Measurements from ENCODE around the gene TXNRD1.
"Not testable (repeated sequence)": the region's sequence is repeated elsewhere in the genome, so short reads cannot be mapped to it uniquely, and the experiment has no call there.

Gene TXNRD1

GRCh38 chr12:104237930-104238329 lies 22.4 kb downstream of the TXNRD1 start:
- DNase-seq (ENCODE audit: low read depth in 2 of 2), result no peak

DNA sequence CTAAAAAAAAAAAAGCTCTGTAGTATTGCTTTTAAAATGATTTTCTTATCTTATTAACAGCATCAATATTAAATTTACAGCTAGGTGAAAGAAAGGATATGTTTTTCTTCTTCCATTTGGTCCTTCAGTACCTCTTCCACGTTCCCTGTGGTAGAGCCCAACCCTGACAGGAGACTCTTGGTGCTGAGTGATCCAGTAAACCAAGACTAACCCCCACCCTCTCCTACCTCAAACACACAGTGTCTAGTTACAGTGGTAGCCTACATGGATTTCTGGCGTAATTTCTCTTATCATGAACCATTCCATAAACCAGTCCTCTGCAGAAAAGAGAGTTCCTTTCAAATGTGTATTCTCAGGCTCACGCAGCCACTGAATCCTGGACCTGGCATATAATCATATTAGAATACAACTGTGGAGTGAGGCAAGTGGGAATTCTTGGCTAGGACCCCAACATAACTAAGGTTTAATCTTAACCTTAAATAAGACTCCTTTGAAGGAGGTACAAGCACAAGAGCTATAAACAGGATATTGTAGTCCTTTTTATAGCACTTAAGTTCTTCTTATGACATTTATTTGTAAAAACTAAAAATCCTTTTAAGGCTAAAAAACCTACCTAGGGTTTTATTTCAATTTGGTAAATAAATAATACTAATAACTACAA lies 27.1 kb downstream of the TXNRD1 start:
- no peak for DNase-seq (ENCODE audit: low read depth in 2 of 2)

- peak; percentile 51 for DNase-seq (ENCODE audit: low read depth in 2 of 2)
Measured at GRCh38 chr12:104243551-104243950, 28.0 kb downstream of the TXNRD1 start.

DNA sequence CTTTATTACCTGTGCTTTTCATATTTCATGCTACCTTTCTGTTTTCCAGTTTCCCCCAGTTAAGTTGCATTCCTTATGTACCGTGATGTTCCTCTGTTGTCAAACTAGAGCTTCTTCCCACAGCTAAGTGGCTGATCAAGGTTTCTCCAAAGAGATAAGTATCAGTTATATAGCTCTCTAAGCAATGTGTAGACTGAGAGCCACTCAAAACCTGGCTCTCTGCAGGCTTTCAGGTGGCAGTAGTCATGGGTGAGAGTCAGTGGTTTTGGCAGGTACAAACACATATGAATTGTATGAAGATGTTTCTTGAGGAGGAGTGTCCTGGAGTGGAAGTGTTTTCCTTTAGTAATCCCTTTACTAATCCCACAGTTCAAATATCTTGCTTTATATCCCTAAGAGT lies 28.4 kb downstream of the TXNRD1 start:
- no peak for DNase-seq (ENCODE audit: low read depth in 2 of 2)

DNA sequence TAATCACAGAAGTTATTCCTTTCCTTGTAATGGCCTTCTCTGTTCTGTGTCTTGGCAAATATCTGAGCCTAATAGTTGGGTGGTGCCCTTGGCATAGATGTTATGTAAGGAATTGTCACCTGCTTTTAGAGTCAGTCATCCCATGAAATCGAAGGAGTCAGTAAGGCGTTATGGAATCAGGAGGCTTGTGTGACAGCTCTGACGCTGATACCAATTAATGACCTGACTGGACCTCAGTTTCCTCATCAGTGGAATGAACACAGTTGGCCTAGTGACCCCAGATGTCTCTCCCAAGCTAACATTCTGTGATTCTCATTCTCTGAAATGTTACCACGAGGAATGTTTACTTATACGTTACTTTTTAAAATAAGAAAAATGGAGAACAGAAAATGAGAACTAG lies 32.1 kb downstream of the TXNRD1 start:
- no peak for DNase-seq (ENCODE audit: low read depth in 2 of 2)

DNA sequence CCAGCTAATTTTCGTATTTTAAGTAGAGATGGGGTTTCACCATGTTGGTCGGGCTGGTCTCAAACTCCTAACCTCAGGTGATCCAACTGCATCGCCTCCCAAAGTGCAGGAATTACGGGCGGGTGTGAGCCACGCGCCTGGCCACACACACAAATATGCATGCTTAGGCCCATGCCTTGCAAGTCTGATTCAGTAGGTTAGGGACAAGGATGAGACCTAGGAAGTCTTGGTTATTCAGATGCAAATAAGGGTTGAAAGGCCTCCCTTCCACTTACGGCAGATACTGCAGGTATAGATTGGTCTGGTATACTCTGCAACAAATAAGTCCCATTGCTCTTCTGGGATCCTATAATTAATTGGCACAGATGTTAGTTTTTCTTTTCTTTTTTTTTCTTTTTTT lies 32.9 kb downstream of the TXNRD1 start:
- DNase-seq (ENCODE audit: low read depth in 2 of 2), result no peak

DNA sequence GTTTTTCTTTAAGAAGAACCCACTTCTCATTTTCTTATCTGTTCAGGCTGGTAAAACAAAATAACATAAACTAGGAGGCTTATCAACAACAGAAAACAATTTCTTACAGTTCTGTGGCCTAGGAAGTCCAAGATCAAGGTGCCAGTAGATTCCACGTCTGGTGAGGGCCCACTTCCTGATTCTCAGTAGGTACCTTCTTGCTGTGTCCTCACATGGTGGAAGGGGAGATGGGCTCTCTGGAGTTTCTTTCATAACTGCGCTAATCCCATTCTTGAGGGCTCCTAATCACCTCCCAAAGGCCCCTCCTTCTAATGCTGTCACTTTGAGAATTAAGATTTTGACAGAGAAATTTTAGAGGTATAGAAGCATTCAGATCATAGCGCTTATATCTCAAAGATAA lies 33.4 kb downstream of the TXNRD1 start:
- DNase-seq (ENCODE audit: low read depth in 2 of 2), result no peak

DNA sequence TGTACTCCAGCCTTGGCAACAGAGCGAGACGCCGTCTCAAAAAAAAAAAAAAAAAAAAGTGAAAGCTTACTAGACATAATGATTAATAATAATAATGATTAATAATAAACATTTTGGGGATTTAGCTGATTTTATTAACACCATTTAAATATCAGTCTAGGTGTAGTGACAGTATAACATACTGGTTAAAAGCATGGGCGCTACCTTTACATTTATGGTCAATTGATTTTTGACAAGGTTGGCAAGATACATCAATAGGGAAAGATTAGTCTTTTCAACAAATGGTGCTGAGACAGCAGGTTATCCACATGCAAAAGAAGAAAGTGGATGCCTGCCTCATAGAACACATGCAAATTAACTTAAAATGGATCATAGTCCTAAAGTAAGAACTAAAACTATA lies 34.3 kb downstream of the TXNRD1 start:
- DNase-seq (ENCODE audit: low read depth in 2 of 2), result no peak

- no peak for DNase-seq (ENCODE audit: low read depth in 2 of 2)
Measured at GRCh38 chr12:104250366-104251125, 35.0 kb downstream of the TXNRD1 start.

GRCh38 chr12:104257913-104258472 lies 42.4 kb downstream of the TXNRD1 start:
- DNase-seq (ENCODE audit: low read depth in 2 of 2), result no peak

DNA sequence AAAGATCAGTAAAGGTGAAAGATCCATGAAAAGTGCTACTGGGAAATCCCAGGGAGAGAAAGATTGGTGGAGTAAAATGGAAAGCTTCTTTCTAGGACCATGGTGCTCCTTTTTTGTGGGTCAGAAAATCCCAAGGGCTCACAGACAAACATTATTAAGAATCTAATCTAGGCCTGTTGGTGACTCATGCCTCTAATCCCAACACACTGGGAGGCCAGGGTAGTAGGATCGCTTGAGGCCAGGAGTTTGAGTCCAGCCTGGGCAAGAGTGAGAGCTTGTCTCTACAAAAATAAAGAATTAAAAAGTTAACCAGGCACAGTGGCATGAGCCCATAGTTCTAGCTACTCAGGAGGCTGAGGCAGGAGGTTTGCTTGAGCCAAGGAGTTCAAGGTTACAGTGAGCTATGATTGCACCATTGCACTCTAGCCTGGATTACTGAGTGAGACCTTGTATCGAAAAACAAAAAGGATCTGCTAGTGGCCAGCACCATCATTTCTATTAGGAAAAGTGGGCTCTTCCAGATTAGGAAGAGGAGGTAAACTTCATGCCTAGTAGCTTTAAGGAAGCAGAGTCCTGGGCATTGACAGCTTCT lies 43.0 kb downstream of the TXNRD1 start:
- no peak for DNase-seq (ENCODE audit: low read depth in 2 of 2)

- no peak for DNase-seq (ENCODE audit: low read depth in 2 of 2)
Measured at GRCh38 chr12:104263026-104263425, 47.4 kb downstream of the TXNRD1 start.

- DNase-seq (ENCODE audit: low read depth in 2 of 2), result peak; percentile 92 to 93
Measured at GRCh38 chr12:104263580-104264358, 48.2 kb downstream of the TXNRD1 start.

GRCh38 chr12:104265436-104265835 lies 49.9 kb downstream of the TXNRD1 start:
- DNase-seq (ENCODE audit: low read depth in 2 of 2), result not testable (repeated sequence)

- no peak for DNase-seq (ENCODE audit: low read depth in 2 of 2)
Measured at GRCh38 chr12:104272938-104273337, 57.4 kb downstream of the TXNRD1 start.

DNA sequence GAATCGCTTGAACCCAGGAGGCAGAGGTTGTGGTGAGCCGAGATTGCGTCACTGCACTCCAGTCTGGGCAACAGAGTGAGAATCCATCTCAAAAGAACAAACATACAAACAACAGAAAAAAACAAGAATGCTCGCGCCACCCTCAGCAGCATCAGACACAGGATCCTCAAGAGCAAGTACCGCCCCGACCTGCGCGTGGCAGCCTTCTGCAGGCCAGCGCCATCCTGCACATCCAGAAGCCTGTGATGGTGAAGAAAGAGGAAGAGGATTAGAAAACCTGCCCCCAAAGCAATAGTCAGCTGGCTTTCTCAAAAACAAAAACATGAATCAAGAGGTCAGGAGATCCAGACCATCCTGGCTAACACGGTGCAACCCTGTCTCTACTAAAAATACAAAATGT lies 57.9 kb downstream of the TXNRD1 start:
- DNase-seq (ENCODE audit: low read depth in 2 of 2), result no peak

DNA sequence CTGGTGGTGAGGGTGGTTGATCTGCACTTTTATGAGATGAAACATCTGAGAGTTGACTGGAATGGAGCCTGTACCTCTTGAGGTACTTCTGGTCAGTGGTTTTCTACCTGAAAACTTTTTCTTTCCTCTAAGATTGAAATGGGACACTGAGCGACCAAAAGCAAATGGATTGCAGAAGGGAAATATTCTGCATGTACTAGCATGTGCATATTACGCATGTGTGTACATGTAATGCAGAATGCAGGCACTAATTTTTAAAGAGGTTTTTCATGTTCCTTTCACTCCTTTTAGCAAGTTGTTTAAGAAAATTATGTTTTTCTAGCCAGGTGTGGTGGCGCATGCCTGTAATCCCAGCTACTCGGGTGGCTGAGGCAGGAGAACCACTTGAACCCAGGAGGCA lies 59.2 kb downstream of the TXNRD1 start:
- no peak for DNase-seq (ENCODE audit: low read depth in 2 of 2)

DNA sequence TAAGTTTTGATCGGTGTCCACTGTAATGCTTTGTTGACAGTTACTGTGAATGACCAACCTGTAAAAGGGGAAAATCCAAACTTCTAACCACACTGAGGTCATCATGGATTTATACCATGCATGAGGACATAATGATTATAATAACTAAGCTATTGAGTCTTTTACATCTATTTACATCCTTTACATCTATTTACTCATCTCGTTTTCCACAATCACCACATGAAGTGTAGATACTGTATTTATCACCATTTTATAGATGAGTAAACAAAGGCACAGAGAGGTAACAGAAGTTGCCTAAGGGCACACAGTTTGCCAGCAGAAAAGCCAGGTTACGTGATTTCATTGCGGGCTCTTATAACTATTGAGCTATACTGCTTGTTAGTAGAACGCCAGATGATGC lies 60.1 kb downstream of the TXNRD1 start:
- DNase-seq (ENCODE audit: low read depth in 2 of 2), result no peak

- DNase-seq (ENCODE audit: low read depth in 2 of 2), result no peak
Measured at GRCh38 chr12:104276273-104277131, 60.9 kb downstream of the TXNRD1 start.

GRCh38 chr12:104279164-104279563 lies 63.6 kb downstream of the TXNRD1 start:
- DNase-seq (ENCODE audit: low read depth in 2 of 2), result no peak

DNA sequence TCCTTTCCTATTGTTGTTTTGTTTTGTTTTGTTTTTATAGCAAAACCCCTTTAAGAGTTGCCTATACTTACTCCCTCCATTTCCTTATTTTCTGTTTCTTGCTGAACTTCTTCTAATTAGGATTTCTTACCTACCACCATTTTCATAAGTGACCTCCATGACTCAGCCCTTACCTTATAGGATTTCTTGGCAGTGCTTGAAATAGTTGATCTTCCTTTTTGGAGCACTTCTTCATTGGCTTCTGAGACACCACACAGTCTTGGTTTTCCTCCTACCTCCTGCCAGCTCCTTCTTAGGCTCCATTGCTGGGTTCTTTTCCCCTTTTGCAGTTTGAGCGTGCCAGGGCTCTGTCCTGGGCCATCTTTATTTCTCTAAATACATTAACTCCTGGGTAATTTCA lies 64.5 kb downstream of the TXNRD1 start:
- DNase-seq (ENCODE audit: low read depth in 2 of 2), result no peak

Measured in fibroblast of skin of left quadriceps (primary cell).